NCI-H446 (cell line): Measurements from ENCODE around the gene NACC2.

ENCODE experiments used
- DNase-seq, 2 experiments: peaks; one replicate each; lab custom pipeline; 2025; lab: John Stamatoyannopoulos, UW

NACC2 gene

DNA sequence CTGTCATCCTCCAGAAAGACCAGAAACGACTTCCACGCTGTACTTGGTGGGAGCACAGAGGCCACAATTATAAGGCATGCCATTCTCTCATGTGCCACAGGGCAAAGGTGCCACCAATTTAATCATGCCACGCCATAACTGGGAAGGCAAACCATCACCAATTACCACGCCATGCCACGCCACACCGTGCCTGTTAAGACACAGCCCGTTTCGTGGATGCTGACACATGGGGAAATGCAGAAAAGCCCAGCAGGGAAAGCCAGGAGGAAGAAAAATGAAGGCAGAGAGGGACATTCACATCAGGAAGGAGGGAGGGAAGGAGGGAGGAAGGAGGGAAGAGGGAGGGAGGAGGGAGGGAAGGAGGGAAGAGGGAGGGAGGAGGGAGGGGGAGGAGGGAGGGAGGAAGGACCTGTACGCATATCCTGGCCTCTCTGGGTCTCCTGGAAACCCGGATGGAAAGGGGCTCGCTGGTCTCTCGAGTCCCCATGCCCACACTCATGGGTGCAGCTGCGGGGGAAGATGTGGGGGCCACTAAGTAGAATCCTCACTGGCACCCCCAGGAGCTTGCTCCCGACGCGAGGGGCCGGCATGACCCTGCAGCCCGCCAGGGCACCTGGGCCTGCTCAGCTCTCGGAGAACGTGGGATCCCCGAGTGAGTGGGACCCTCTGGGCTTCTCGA is 72.2 kb downstream of the NACC2 start:
- DNase-seq: no peak

GRCh38 chr9:136021872-136022681 is 73.0 kb downstream of the NACC2 start:
- DNase-seq: no peak

DNA sequence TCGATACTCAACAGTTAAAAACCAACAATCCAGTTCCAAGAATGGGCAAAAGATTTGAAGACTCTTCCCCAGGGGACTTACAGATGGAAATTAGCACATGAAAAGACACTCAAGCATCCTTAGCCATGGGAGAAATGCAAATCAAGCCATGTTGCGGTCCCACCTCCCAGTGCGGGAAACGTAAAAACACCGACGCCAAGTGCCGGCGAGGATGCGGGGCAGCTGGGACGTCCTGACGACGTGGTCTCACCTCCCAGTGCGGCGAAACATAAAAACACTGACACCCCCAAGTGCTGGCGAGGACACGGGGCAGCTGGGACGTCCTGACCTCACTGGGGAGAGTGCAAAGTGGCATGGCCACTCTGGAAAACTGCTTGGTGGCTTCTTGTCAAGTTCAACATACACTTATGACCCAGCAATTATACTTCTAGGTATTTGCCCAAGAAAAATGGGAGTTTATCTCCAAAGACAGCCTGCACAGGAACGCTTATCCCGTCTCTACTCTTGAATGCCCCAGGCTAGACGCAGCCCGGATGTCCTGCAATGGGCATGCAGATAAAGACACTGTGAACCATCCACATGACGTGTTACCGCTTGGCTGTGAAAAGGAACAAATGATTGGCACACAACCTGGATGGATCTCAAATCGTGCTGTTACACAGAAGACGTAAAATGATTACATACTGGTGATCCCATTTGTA is 73.8 kb downstream of the NACC2 start:
- no peak for DNase-seq

DNA sequence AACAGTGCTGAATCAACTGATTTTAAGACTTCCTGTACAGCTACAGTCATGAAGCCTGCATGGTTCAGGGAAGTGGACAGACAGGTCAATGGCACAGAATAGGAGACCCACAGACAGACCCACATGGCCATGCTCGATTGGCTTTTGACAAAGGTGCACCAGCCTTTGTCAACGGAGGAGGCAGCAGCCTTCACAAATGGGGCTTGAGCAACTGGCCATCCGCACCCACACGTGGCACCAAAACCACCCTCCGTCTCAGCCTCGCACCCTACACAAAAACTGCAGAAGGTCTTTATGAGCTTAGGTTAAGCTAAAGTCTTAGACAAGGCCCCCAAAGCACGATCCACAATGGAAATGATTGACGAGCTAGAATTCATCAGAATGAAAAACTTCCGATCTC is 74.4 kb downstream of the NACC2 start:
- no peak for DNase-seq

- DNase-seq: no peak
Measured at GRCh38 chr9:136020206-136020605, 74.9 kb downstream of the NACC2 start.

DNA sequence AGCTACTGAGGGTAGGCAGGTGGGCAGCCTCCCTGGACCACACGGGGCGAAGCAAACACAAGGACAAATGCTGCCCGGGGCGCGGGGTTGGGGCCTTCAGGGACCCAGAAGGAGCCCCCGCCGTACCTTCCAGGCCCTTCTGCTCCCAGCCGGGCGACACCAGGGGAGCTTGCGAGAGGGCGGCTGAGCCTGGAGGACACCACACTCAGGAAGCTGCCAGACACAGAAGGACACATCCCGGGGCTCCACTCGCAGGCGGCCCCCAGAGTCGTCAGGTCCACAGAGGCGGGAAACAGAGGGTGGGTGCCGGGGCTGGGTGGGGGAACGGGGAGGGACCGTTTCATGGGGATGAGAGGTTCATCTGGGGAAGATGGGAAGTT is 75.4 kb downstream of the NACC2 start:
- DNase-seq: no peak

DNA sequence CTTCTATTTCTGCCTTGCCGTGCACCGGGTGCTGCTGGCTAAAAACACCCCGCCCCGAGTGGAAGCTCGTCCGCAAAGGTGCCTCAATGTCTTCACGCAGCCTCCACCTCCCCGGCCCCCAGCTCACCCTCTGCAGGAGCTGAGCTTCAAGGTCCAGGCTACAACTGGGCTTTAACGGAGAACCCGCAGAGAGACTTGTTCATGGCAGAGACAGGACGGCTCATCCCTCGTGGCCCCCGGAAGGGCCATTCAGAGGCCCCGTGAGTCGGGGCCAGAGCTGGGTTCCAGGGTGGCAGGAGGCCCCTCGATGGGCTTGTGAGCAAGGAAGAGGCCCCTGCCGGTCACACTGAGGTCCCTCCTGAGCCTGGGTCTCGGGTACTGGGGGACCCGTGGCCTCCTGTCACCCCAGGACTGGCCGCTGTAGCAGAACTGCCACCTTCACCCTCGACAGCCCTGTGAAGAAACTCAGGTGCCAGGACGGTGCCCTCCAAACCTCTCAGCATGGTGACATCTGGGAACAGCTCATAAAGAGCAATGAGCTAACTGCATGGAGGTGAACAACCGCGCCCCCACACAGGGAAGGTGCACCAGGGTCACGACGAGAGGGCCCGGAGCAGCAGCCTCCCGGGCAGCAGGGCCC is 75.9 kb downstream of the NACC2 start:
- DNase-seq: no peak

DNA sequence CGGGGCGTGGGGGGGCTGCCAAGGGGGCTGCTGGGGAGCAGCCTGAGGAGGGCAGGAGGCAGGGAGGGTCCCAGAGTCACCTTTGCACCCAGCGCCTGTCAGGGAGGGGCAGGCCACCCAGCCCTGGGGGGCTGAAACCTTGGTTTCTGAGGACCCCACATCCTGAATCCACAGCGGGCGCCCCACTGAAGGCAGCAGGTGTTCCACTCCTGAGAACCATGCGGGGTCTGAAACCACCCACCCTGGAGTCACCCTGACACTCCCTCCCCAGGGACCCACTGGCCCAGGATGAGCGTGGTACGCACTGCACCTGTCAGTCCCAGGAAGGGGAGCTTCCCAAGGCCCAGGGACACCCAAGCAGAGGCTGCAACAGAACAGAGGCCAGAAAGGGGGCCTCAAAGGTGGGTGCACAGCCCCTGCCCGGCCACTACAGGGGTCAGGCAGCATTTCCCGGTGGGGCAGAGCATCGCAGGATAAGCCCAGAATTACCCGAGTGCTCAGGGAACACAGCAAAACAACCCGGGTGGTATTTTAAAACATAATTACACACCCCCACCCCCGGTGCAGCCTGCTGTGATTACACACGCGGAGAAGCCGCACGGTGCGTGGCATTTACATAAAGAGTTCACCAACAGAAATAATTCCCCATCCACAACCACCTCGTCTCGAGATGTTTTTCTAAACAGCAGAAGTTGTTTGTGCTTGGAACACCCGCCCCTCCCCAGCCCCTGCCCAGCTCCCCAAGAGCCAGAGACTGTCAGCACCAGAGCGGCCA is 76.6 kb downstream of the NACC2 start:
- DNase-seq: no peak

GRCh38 chr9:136017289-136018190 is 77.5 kb downstream of the NACC2 start:
- DNase-seq: no peak

DNA sequence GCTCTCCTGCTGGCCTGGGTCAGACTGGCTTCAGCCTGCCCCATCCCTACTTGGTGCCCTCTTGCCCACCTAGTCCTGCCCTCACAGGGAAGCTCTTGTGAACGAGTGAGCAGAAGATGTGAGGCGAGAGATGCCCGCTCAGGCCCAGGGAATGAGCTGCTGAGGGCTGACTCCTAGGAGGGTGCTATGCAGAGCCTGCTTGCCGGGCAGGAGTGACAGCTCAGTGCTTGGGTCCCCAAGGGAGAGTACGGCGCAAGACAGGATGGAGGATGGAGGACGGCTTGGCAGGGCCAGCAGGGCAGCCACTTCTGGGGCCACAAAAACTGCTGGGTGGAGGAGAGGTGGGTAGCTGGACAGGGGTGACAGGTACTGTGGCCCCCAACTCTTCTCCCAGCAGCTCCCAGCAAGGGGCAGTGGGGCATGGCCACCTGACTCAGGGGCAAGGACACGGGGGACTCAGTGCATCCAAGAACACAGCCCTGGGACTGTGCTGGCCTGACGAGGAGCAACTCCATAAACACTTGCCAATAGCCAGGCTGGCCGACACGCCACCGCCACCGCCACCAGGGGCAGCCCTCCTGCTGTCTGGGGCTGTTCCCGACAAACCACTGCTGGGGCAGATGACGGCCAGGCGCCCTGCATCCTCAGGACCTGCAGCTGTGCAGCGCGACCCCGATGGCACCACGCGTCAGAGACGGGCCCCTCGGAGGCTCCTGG is 78.4 kb downstream of the NACC2 start:
- DNase-seq: no peak

DNA sequence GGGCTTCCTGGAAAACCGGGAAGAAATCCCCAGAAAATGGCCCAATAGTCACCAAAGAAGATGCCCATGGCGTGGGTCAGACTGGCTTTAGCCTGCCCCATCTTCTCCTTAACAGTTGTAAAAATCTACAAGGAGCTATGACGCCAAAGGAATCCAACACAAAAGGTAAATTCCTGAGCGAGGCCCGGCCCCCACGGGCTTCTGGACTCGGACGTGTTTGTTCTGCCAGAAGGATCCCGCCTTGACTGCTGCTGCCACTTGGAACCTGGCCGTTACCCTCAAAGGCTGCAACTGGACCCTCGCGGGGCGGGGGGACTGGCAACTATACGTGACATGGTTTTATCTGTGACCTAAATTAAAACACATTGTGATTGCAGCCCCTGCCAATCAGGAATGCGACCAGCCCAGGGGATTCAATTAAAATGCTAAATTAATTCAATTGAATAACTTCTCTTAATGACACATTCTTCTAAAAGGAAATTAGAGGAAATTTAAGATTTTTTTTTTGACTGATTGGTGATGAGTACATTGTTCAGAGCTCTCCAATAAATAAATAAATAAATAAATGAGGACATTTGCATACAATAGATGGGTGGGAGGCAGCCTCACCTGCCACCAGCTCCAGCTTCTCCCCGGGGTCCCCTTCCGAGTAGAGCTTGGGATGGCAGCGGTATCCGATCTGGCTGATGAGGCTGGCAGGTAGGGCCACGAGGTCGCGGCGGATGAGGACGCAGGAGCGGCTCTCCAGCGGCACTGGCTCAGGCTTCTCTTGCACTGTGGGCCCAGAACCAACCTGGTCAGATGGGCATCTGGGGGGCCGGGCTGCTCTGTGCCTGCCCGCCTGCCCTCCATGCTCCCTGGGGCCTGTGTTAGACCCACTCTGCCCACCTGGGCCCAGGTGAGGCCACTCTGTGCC is 79.2 kb downstream of the NACC2 start:
- no peak for DNase-seq

GRCh38 chr9:136014924-136015633 is 80.0 kb downstream of the NACC2 start:
- DNase-seq: no peak

DNA sequence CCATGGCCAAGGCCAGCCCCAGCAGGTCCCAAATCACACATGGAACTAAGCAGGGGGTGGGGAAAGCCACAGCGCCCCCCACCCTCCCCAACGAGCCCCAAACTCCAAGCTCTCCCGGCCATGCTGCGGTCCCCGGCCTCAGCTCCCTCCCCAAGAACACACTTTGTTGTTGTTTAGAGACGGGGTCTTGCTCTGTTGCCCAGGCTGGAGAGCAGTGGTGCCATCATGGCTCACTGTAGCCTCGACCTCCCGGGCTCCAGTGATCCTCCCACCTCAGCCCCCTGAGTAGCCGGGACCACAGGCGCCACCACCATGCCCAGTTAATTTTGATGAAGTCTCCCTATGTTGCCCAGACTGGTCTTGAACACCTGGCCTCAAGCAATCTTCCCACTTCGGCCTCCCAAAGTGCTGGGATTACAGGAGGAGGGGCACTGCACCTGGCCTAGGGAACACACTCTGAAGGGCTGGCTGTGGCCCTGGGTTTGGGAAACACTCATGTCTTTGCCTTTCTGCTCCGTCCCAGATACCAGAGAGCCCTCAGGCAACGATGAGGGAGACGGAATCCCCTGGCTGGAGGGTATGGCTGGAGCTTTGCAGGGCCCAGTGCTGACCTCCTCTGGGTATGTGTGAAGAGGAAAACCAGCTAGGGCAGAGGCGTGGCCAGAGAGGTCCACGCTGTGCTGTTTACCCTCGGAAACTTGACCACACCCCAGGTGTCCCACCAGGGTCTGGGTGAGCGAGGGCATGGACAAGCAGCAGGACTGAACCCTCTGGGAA is 80.8 kb downstream of the NACC2 start:
- no peak for DNase-seq

DNA sequence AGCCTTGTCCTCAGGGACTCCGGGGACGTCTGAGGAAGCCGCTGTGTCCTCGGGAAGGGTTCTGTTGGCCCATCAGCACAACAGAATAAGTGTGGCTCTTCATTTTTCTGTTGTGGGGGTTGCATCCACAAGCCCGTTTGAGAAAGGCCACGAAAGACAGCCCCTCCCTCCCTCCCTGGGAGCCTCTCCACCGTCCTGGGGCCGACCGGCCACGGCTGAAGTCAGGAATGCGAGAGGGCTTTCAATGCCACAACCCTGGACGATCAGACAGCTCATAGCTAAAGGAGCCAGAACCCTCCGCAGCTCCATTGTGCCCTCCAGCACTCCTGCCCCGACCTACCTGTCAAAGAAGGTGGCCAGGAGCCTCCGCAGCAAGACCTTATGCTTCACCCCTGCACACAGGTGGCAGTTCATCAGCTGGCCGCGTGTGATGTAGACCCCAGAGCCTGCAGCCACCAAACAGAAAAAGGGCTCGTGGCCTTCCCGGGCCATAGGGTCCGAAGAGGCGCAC is 81.5 kb downstream of the NACC2 start:
- DNase-seq: no peak

DNA sequence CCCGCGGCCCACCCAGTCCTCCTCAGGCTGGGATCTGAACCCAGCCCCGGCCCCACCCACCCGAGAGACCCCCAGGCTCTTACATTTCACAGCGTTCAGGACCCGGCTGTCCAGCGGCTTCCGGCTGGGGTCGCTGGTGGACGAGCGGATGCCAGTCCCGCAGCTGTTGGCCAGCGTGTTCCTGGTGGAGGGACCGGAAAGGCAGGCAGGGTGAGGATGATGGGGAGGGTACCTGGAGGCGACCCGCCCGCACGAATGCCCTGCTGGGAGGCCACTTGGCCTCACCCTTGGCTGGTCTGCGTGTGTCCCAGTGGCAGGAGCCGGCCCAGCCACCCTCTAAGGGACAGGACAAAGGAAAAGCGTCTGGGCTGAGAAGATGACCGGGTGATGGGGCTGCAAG is 82.0 kb downstream of the NACC2 start:
- no peak for DNase-seq

DNA sequence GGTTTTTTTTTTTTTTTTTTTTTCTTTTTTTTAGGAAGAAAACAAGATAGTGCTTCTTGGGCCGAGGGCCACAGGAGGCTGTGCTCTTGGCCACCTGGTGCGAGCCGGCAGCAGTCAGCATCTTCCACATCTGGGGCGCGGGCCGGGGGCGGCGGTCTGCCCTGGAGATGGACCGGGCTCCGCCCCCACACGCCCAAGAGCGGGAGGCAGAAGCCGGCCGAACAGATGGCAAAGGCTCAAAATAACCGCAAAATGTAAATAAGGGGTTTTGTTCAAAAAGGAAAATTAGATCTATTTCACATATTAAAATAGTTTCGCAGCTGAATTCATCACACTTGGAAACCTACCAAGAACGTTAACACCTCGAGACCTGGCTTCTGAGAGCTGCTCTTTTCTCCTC is 82.4 kb downstream of the NACC2 start:
- DNase-seq: no peak
